AG04450 (cell line): Measurements from ENCODE around the gene HBA1. TPM values are rescaled to one million over a fixed set of nuclear protein-coding genes. Genes with fewer than 3 reads are reported as not detected.

Experiments used
- CTCF ChIA-PET: fragments of 300-600, 350-600 bp; formaldehyde crosslinking; extraction: SDS; loops from one replicate; lab custom pipeline; 2022; ENCODE audit warnings: antibody characterized with exemption, inconsistent platforms; lab: Charles Lee
- POLR2A ChIA-PET: fragments of 350-600 bp; formaldehyde crosslinking; extraction: SDS; loops from one replicate; lab custom pipeline; 2021; ENCODE audit warnings: antibody characterized with exemption, inconsistent platforms; lab: Yijun Ruan, JAX
- DNase-seq: peaks from one replicate; pipeline ENCODE4 v3.0.0-alpha.2; 2011; ENCODE audit warnings: low read depth, low spot score
- H3K27ac ChIP-seq: one replicate; pipeline ENCODE4 v1.5.1; 2012; ENCODE audit warnings: low read depth, low read length, control low read depth
- H3K27me3 ChIP-seq: one replicate; pipeline ENCODE4 v1.6.0; 2012; ENCODE audit warnings: low read length; ENCODE audit not compliant: control insufficient read depth, insufficient read depth
- H3K4me3 ChIP-seq: 2 replicates; pipeline ENCODE4 v1.5.1; 2011; ENCODE audit warnings: mild to moderate bottlenecking, low read depth, low read length, control low read depth
- H3K9me3 ChIP-seq: 2 replicates; pipeline ENCODE4 v1.5.1; 2012; ENCODE audit warnings: low read length; ENCODE audit not compliant: control insufficient read depth, insufficient read depth
- CTCF ChIP-seq: IDR thresholded peaks from 2 replicates; pipeline ENCODE4 v1.5.1; 2011; ENCODE audit warnings: low read depth, low read length, control low read depth, inconsistent platforms
- polyA plus RNA-seq: library from polyadenylated mRNA; depleted of rRNA; stranded (reverse); fragments of >200 nt; gene quantifications from 2 replicates; pipeline ENCODE4 v1.2.3, GENCODE V29; 2011

HBA1 gene
- polyA plus RNA-seq, 1 experiment, result not detected

DNA sequence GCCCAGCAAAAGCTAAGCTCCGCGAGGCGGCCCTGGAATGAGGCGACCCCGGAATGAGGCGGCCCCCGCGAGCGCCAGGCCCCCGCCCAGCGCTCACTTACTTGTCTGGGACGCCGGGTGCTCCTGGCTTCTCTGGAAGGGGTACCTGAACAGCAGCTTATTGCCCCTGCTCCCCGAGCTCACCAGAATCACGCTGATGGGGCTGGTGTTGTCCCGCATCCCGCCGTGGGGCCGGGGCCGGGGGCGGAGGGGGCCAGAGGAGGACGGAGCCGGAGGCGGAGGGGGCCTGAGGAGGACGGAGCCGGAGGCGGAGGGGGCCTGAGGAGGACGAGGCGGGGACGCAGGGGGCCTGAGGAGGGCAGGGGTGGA lies 38.4 kb upstream of the HBA1 start:
- H3K27ac ChIP-seq, result no peak overlapping the region
- CTCF ChIA-PET, result interaction anchor here (0.7 to 1.4 kb wide), 2 partner anchors 41 to 44 kb away, joined by 3 to 9 read pairs; no protein-coding TSS in a partner anchor
- H3K4me3 ChIP-seq, result peak overlapping the region; percentile 72
- no peaks in the 10 kb centered on the region for H3K27me3 ChIP-seq
- H3K9me3 ChIP-seq, result no peaks in the 10 kb centered on the region; the same call in 1 of the 2 replicates
- POLR2A ChIA-PET, result no interaction called here
- TF ChIP-seq CTCF, result no peak
- no peak for DNase-seq

- ChIA-PET CTCF (no interaction called here), POLR2A (no interaction called here)
- no peak for TF ChIP-seq CTCF
- H3K27ac ChIP-seq, result no peak overlapping the region
- H3K4me3 ChIP-seq, result no peak overlapping the region
- no peaks in the 10 kb centered on the region; the same call in 1 of the 2 replicates for H3K9me3 ChIP-seq
- no peak for DNase-seq
- no peaks in the 10 kb centered on the region for H3K27me3 ChIP-seq
Observed at GRCh38 chr16:140175-140857, 36.2 kb upstream of the HBA1 start.

- ChIA-PET POLR2A (no interaction called here), CTCF (interaction anchor here (1.1 kb wide), 1 partner anchor 35 kb away, joined by 3 read pairs; no protein-coding TSS in a partner anchor)
- Histone ChIP-seq H3K27me3 (no peaks in the 10 kb centered on the region), H3K9me3 (no peaks in the 10 kb centered on the region; the same call in 1 of the 2 replicates), H3K27ac (no peak overlapping the region), H3K4me3 (no peak overlapping the region)
- DNase-seq, result no peak
- TF ChIP-seq CTCF, result no peak
Observed at GRCh38 chr16:142405-142967, 34.0 kb upstream of the HBA1 start.

DNA sequence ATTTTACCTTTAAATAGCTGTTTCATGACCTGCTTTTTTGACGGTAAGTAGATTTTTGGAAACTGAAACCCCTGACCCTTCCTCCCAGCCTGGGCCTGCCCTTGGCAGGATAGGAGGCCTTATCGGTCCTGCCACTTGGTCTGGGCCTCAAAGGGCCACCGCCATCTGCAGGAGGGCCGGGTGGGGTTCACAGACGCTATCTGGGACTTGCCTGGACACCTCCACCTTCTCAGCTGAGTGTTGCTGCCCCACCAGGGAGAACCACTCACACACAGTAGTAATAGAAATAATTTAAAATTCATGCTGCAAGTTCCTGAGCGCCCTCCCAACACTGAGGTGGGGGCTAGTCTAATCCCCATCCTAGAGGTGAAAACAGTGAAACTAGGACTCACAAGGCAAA lies 33.4 kb upstream of the HBA1 start:
- DNase-seq, result no peak
- Histone ChIP-seq H3K4me3 (no peak overlapping the region), H3K9me3 (no peaks in the 10 kb centered on the region; the same call in 1 of the 2 replicates), H3K27me3 (no peaks in the 10 kb centered on the region), H3K27ac (no peak overlapping the region)
- TF ChIP-seq CTCF, result no peak
- ChIA-PET POLR2A (no interaction called here), CTCF (no interaction called here)

- Histone ChIP-seq H3K27me3 (no peaks in the 10 kb centered on the region), H3K9me3 (no peaks in the 10 kb centered on the region; the same call in 1 of the 2 replicates), H3K27ac (no peak overlapping the region), H3K4me3 (no peak overlapping the region)
- ChIA-PET CTCF (interaction anchor here (0.9 kb wide), 1 partner anchor 77 kb away, joined by 3 read pairs; no protein-coding TSS in a partner anchor), POLR2A (no interaction called here)
- DNase-seq, result no peak
- no peak for TF ChIP-seq CTCF
Observed at GRCh38 chr16:143456-143855, 33.0 kb upstream of the HBA1 start.
